Measurements from ENCODE around the gene CCDC9. TPM values are rescaled to one million over a fixed set of nuclear protein-coding genes. Genes with fewer than 3 reads are reported as not detected.
"Not testable (repeated sequence)": the region's sequence is repeated elsewhere in the genome, so short reads cannot be mapped to it uniquely, and the experiment has no call there.

The CCDC9 gene
- polyA plus RNA-seq, 1 experiment: 5.0 TPM

GRCh38 chr19:47273313-47274070 is 17.2 kb downstream of the CCDC9 start:
- CTCF ChIA-PET: interaction anchor here (0.6 to 1.1 kb wide), 3 partner anchors 12 to 1320 kb away, joined by 3 to 6 read pairs (median 4); no protein-coding TSS in a partner anchor
- Histone ChIP-seq H3K27me3 (ENCODE audit: control insufficient read depth, insufficient read depth, low read length) (no peaks in the 10 kb centered on the region), H3K9me3 (ENCODE audit: control insufficient read depth, insufficient read depth, low read length) (no peaks in the 10 kb centered on the region; the same call in 1 of the 2 replicates), H3K4me3 (ENCODE audit: low read depth, low read length) (peak overlapping the region; percentile 76), H3K27ac (ENCODE audit: low read depth, low read length) (peak overlapping the region; percentile 97)
- DNase-seq (ENCODE audit: low read depth, low spot score): peak; percentile 77
- POLR2A ChIA-PET: interaction anchor here (0.6 to 2.9 kb wide), 7 partner anchors 9 to 86 kb away, joined by 3 to 24 read pairs (median 5); partner anchors contain the start of gene CCDC9
- TF ChIP-seq CTCF (IDR thresholded peaks at IDR 0.05; ENCODE audit: low read depth, low read length): no peak

- no peaks in the 10 kb centered on the region for H3K27me3 ChIP-seq (ENCODE audit: control insufficient read depth, insufficient read depth, low read length)
- H3K27ac ChIP-seq (ENCODE audit: low read depth, low read length): peak within 1 kb of the TSS; percentile 97
- POLR2A ChIA-PET: interaction anchor here (0.6 to 2.9 kb wide), 11 partner anchors 10 to 161 kb away, joined by 3 to 24 read pairs (median 4); partner anchors contain the start of genes CCDC9, SAE1 and ZC3H4
- peak; percentile 79 for DNase-seq (ENCODE audit: low read depth, low spot score)
- H3K4me3 ChIP-seq (ENCODE audit: low read depth, low read length): peak within 1 kb of the TSS; percentile 81
- no peaks in the 10 kb centered on the region; the same call in 1 of the 2 replicates for H3K9me3 ChIP-seq (ENCODE audit: control insufficient read depth, insufficient read depth, low read length)
- CTCF ChIA-PET: interaction anchor here (0.6 to 2.0 kb wide), 5 partner anchors 11 to 1319 kb away, joined by 3 to 10 read pairs (median 5); partner anchors contain the start of gene DHX34
- no peak for TF ChIP-seq CTCF (IDR thresholded peaks at IDR 0.05; ENCODE audit: low read depth, low read length)
Measured at GRCh38 chr19:47274071-47274890, 18.0 kb downstream of the CCDC9 start, which contains the start of gene INAFM1. TSS of gene INAFM1 (plus strand) at chr19:47274885. CDS start at chr19:47274920, 35 bp downstream.

- TF ChIP-seq CTCF (IDR thresholded peaks at IDR 0.05; ENCODE audit: low read depth, low read length): no peak
- CTCF ChIA-PET: interaction anchor here (0.5 to 2.0 kb wide), 4 partner anchors 10 to 125 kb away, joined by 3 to 10 read pairs (median 6); no protein-coding TSS in a partner anchor
- POLR2A ChIA-PET: interaction anchor here (1.2 to 2.9 kb wide), 5 partner anchors 18 to 162 kb away, joined by 3 to 24 read pairs (median 4); partner anchors contain the start of genes CCDC9 and ZC3H4
- Histone ChIP-seq H3K27me3 (ENCODE audit: control insufficient read depth, insufficient read depth, low read length) (no peaks in the 10 kb centered on the region), H3K4me3 (ENCODE audit: low read depth, low read length) (peak overlapping the region; percentile 57), H3K27ac (ENCODE audit: low read depth, low read length) (peak overlapping the region; percentile 70), H3K9me3 (ENCODE audit: control insufficient read depth, insufficient read depth, low read length) (no peaks in the 10 kb centered on the region; the same call in 1 of the 2 replicates)
- no peak for DNase-seq (ENCODE audit: low read depth, low spot score)
Measured at GRCh38 chr19:47274891-47275761, 18.8 kb downstream of the CCDC9 start.

- no peak for DNase-seq (ENCODE audit: low read depth, low spot score)
- POLR2A ChIA-PET: interaction anchor here (0.5 to 2.9 kb wide), 4 partner anchors 29 to 58 kb away, joined by 3 to 22 read pairs (median 4); no protein-coding TSS in a partner anchor
- Histone ChIP-seq H3K27ac (ENCODE audit: low read depth, low read length) (peak overlapping the region; percentile 70), H3K27me3 (ENCODE audit: control insufficient read depth, insufficient read depth, low read length) (no peaks in the 10 kb centered on the region), H3K9me3 (ENCODE audit: control insufficient read depth, insufficient read depth, low read length) (no peaks in the 10 kb centered on the region; the same call in 1 of the 2 replicates), H3K4me3 (ENCODE audit: low read depth, low read length) (peak overlapping the region; percentile 57)
- CTCF ChIA-PET: interaction anchor here (0.5 to 2.0 kb wide), 8 partner anchors 9 to 432 kb away, joined by 3 to 10 read pairs (median 3); partner anchors contain the start of gene DHX34
- TF ChIP-seq CTCF (IDR thresholded peaks at IDR 0.05; ENCODE audit: low read depth, low read length): no peak
Measured at GRCh38 chr19:47275791-47276461, 19.6 kb downstream of the CCDC9 start.

GRCh38 chr19:47276513-47276912 is 20.2 kb downstream of the CCDC9 start:
- POLR2A ChIA-PET: interaction anchor here (0.5 to 2.9 kb wide), 4 partner anchors 29 to 58 kb away, joined by 3 to 22 read pairs (median 4); no protein-coding TSS in a partner anchor
- DNase-seq (ENCODE audit: low read depth, low spot score); H3K27me3 ChIP-seq (ENCODE audit: control insufficient read depth, insufficient read depth, low read length); H3K9me3 ChIP-seq (ENCODE audit: control insufficient read depth, insufficient read depth, low read length); H3K4me3 ChIP-seq (ENCODE audit: low read depth, low read length): not testable (repeated sequence)
- CTCF ChIA-PET: interaction anchor here (0.9 to 2.0 kb wide), 6 partner anchors 8 to 432 kb away, joined by 3 to 10 read pairs (median 3); partner anchors contain the start of gene DHX34
- peak overlapping the region; percentile 21 for H3K27ac ChIP-seq (ENCODE audit: low read depth, low read length)

Data from AG04450 (cell line).